H54 (cell line): Measurements from ENCODE around the gene RABEP1.

Experiments used
- DNase-seq: peaks from one replicate; pipeline ENCODE4 v3.0.0; 2011; ENCODE audit warnings: low spot score, mixed read lengths; ENCODE audit not compliant: insufficient read length
- FAIRE-seq: peaks from 3 replicates; lab custom pipeline; 2011; peaks lifted over from hg19 to GRCh38; lab: Jason Lieb, UNC
- POLR2A ChIP-seq: IDR thresholded peaks from 2 replicates; pipeline ENCODE4 v1.6.1; 2011; ENCODE audit warnings: low read depth, mild to moderate bottlenecking, low read length

Gene RABEP1

DNA sequence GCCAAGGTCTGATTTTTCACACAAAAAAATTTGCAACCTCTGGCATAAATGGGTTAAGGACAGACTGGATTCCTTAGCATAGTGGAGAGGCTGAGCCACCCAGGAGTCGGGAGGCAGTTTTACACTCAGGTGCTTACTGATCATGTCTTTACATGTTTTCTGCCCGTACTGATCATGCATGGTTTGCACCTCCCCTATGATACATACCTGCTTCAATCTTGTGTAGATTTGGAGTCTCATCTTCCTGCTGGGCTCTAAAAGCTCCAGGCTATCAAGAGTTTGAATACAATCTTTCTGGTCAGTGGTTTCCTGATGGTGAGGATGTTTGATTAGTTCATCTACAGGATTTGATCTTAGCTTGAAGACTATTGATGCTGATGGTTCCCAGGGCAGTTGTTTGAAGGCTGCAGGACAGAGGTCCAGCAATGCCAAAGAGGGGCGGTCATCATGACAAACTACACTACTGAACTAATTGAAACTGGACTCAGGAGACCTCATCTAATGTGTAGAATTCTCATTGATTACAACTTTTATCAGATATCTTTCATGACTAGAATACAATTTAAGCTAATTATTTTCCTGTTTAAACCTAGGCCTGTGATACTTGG lies 150.0 kb downstream of the RABEP1 start:
- DNase-seq (no peak), FAIRE-seq (no peak)
- TF ChIP-seq POLR2A, result no peak

DNA sequence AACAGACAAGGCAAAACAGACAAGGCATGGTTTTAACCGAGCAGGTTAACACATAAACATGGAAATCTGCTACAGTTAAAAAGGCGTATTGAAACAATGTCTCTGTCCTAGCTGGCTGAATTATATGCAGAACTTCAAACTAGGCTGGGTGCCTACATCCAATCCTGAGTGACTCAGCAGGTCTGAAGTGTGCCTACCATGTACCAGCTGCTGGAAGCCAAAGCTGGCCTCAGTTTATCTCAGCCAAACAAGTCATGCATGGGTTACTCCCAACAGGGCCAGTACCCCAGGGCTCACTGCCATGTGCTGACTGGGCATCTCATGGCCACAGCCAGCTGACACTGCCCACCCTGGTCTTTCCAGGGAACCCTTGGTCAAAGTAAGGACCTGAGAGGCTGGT lies 152.9 kb downstream of the RABEP1 start:
- DNase-seq (no peak), FAIRE-seq (no peak)
- TF ChIP-seq POLR2A, result no peak
